A549 (cell line): ENCODE results near the gene HOXC12.

ENCODE experiments used
- EP300 ChIP-seq, 2 experiments: fragments of >200 bp; sonication (Bioruptor Twin); formaldehyde crosslinking; IDR thresholded peaks; 2 replicates in 1 of 2; 3 replicates in 1 of 2; pipeline ENCODE4 v1.6.1; 2016 to 2017
- MYC ChIP-seq: IDR thresholded peaks from 2 replicates; pipeline ENCODE4 v1.6.1; 2012; ENCODE audit warnings: mild to moderate bottlenecking, inconsistent platforms, low read length, improper control_type of control experiment, borderline replicate concordance
- POLR2A ChIP-seq: IDR thresholded peaks from 2 replicates; pipeline ENCODE4 v1.6.1; 2012; ENCODE audit warnings: mild to moderate bottlenecking, low read length
- POLR2AphosphoS2 ChIP-seq: conservative IDR thresholded peaks from 2 replicates; pipeline ENCODE4 v1.6.1; 2012; ENCODE audit warnings: low read length, improper control_type of control experiment, inconsistent platforms
- RFX5 ChIP-seq: fragments of 450-650 bp; IDR thresholded peaks from 2 replicates; pipeline ENCODE4 v1.7.1; 2014; ENCODE audit warnings: antibody characterized with exemption, mild to moderate bottlenecking, moderate library complexity
- ZC3H11A ChIP-seq: fragments of 450-650 bp; IDR thresholded peaks from 2 replicates; pipeline ENCODE4 v1.6.1; 2014; ENCODE audit warnings: antibody characterized with exemption, mild to moderate bottlenecking
- ZFP36 ChIP-seq: fragments of 450-650 bp; IDR thresholded peaks from 2 replicates; pipeline ENCODE4 v1.6.1; 2014; ENCODE audit warnings: borderline replicate concordance; ENCODE audit not compliant: partially characterized antibody
- TF ChIP-seq, protein P1 (sequence below): fragments of >200 bp; sonication (Bioruptor Twin); formaldehyde crosslinking; IDR thresholded peaks from 3 replicates; pipeline ENCODE4 v1.5.1; 2016

DNA sequence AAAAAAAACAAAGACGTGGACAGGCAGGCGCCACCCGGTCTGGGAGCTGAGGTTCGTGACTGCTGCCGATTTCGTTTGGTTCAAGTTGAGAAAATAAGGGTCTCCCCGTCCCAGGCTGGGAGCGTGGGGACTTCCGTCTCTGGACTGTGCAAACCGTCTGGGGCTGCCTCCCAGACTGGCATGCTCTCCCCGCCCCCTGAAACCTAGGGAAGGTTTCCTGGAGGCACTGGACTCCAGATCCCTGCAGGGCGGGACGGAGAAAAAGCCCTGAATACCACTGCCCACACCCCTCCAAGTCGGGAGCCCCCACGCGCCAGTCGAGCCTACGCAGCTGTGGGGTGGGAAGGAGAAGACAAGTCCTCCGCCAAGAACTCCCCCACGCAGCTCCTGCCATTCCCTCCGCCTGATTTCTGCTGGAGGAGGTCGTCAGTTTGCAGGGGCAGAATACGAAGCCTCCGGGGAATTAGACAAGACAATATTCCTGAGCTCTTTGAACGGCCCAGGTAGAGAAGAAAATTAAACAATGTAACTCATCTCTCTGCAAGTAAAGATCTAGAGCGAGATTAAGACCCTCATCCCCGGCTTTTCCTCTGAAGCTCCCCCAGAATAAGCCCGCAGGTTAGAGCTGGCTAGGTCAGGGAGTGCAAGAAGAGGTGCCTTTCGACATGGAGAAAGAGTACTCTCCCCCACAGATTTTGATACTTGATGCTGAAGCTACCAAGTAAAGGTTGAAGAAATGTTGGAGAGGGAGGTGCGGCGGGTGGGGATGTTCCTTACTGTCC lies 26.5 kb upstream of the HOXC12 start:
- TF ChIP-seq POLR2A (no peak), EP300 (IDR thresholded peaks at IDR 0.05) (no peak), RFX5 (no peak), ZFP36 (no peak), POLR2AphosphoS2 (no peak), ZC3H11A (no peak), MYC (no peak)
- TF ChIP-seq, protein P1, sequence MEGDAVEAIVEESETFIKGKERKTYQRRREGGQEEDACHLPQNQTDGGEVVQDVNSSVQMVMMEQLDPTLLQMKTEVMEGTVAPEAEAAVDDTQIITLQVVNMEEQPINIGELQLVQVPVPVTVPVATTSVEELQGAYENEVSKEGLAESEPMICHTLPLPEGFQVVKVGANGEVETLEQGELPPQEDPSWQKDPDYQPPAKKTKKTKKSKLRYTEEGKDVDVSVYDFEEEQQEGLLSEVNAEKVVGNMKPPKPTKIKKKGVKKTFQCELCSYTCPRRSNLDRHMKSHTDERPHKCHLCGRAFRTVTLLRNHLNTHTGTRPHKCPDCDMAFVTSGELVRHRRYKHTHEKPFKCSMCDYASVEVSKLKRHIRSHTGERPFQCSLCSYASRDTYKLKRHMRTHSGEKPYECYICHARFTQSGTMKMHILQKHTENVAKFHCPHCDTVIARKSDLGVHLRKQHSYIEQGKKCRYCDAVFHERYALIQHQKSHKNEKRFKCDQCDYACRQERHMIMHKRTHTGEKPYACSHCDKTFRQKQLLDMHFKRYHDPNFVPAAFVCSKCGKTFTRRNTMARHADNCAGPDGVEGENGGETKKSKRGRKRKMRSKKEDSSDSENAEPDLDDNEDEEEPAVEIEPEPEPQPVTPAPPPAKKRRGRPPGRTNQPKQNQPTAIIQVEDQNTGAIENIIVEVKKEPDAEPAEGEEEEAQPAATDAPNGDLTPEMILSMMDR, result no peak
